ENCODE results near the gene PSMD11. TPM values are rescaled to one million over a fixed set of nuclear protein-coding genes. Genes with fewer than 3 reads are reported as not detected.
"Not testable (repeated sequence)": the region's sequence is repeated elsewhere in the genome, so short reads cannot be mapped to it uniquely, and the experiment has no call there.

The PSMD11 gene
- total RNA-seq (2014; rRNA removed; shearing (Covaris generic)) (44.2 and 47.2 TPM in 2 replicates), polyA plus RNA-seq (2016; fragmentation: Nextera tagmentation; extraction: Ambion mirVana) (156 and 158 TPM in 2 replicates)

DNA sequence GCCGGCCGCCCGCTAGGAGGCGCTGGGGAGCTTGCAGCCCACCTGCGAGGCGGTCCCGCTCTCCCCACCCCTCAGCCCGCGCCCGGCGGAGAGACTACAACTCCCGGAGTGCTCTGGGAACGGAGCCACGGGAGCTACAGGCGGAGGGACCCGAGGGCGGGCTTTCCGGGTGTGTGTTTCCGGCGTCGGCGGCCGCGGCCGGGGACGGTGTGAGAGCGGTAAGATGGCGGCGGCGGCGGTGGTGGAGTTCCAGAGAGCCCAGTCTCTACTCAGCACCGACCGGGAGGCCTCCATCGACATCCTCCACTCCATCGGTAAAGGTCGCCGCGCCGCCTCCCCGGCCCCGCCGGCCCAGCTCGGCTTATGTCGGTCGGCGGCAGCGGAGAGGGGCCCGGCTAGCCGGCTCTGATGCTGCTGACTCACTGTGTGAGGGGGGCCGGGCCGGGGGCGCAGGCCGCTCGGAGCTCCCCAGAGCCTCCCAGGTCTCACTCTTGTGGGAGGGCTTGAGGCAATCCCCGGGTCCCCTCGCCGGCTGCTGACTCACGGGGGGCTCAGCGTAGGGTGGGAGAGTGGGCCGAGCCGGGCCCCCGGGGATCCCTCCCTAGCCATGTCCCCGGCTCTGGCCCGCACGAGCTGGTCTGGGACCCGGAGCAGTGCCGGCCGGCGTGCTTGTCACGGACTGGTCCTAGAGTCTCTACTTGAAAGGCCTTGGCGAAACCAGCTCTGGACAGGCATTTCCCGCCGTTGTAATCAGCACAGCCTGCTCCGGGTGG lies at the start of gene PSMD11:
TSS of gene PSMD11 (plus strand) at position 210 of the 773 bp plus-strand sequence. CDS start at position 224, 14 bp downstream.
- peak within 1 kb of the TSS; percentile 100 for H3K4me3 ChIP-seq
- H3K4me1 ChIP-seq (ENCODE audit: insufficient read depth) = peaks cover 21% of the 10 kb centered on the region
- peaks cover 24% of the 10 kb centered on the region for H3F3A ChIP-seq (ENCODE audit: insufficient read depth)
- H3K9me3 ChIP-seq (ENCODE audit: low read depth) = no peaks in the 10 kb centered on the region
- peak; percentile 100 for DNase-seq
- peak within 1 kb of the TSS; percentile 95 for H3K4me2 ChIP-seq (ENCODE audit: unreplicated experiment)
- in situ Hi-C loops (cut with MboI) = no loop called here
- peak within 1 kb of the TSS; percentile 99 for H2AFZ ChIP-seq
- H3K27ac ChIP-seq = peak within 1 kb of the TSS; percentile 90
- peaks cover 16% of the 10 kb centered on the region; the same call in 1 of the 2 replicates for H3K36me3 ChIP-seq (ENCODE audit: low read depth)
- H3K27me3 ChIP-seq (replicated peaks; ENCODE audit: insufficient read depth) = no peaks in the 10 kb centered on the region
- TF ChIP-seq EZH2 (IDR thresholded peaks at IDR 0.05; ENCODE audit: insufficient read depth, poor library complexity, severe bottlenecking) (no peak), EZH2phosphoT487 (IDR thresholded peaks at IDR 0.05; ENCODE audit: insufficient read depth, low read depth) (no peak)
- H3K9ac ChIP-seq = peak within 1 kb of the TSS; percentile 97
- H4K20me1 ChIP-seq (ENCODE audit: insufficient read depth) = peaks cover 14% of the 10 kb centered on the region
- H3K9me2 ChIP-seq (ENCODE audit: insufficient read depth) = no peaks in the 10 kb centered on the region
- WGBS, 2 experiments (ENCODE audit: low coverage in 1 of 2, low lambda C conversion rate in 2 of 2, missing lambda C conversion rate in 2 of 2) = 1 to 2% methylated on average over 45 to 68 of the region's 74 CpGs
- H3K79me2 ChIP-seq (ENCODE audit: insufficient read depth) = peaks cover 50% of the 10 kb centered on the region

- Histone ChIP-seq H3K4me3 (no peak overlapping the region), H3K27ac (no peak overlapping the region), H3F3A (ENCODE audit: insufficient read depth) (peaks cover 9% of the 10 kb centered on the region), H3K9me3 (ENCODE audit: low read depth) (no peaks in the 10 kb centered on the region), H4K20me1 (ENCODE audit: insufficient read depth) (no peaks in the 10 kb centered on the region), H3K27me3 (replicated peaks; ENCODE audit: insufficient read depth) (no peaks in the 10 kb centered on the region), H2AFZ (no peak overlapping the region), H3K9me2 (ENCODE audit: insufficient read depth) (no peaks in the 10 kb centered on the region), H3K79me2 (ENCODE audit: insufficient read depth) (no peaks in the 10 kb centered on the region), H3K36me3 (ENCODE audit: low read depth) (no peaks in the 10 kb centered on the region), H3K9ac (no peak overlapping the region), H3K4me2 (ENCODE audit: unreplicated experiment) (no peak overlapping the region), H3K4me1 (ENCODE audit: insufficient read depth) (no peaks in the 10 kb centered on the region)
- no peak for TF ChIP-seq EZH2 (IDR thresholded peaks at IDR 0.05; ENCODE audit: insufficient read depth, poor library complexity, severe bottlenecking)
- TF ChIP-seq EZH2phosphoT487 (IDR thresholded peaks at IDR 0.05; ENCODE audit: insufficient read depth, low read depth) = no peak
- in situ Hi-C loops (cut with MboI) = no loop called here
- no peak for DNase-seq
- WGBS, 2 experiments (ENCODE audit: low coverage in 1 of 2, low lambda C conversion rate in 2 of 2, missing lambda C conversion rate in 2 of 2) = 97% methylated on average over 5 of the region's 5 CpGs
These were observed 48.0 kb upstream of the PSMD11 start for GRCh38 chr17:32396343-32396742.

DNA sequence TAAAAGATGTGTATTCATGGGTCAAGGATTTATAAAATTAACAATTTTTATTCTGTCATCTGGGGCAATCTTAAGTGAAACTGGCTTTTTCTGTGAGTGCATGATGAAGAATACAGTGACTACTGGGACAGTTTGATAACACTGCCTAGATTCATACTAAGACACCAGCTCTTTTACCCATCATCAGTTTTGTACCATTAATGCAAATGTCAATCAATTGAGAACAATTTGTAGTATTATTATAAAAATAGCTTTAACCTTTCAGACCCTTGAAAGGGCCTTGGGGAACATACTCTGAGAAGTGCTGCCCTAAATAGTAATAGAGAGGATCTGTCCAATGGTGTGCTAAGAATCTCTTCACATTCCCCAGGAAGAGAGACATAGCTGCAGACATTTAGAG lies 45.4 kb upstream of the PSMD11 start:
- Histone ChIP-seq H3K4me2 (ENCODE audit: unreplicated experiment) (no peak overlapping the region), H3K9ac (no peak overlapping the region), H2AFZ (no peak overlapping the region), H4K20me1 (ENCODE audit: insufficient read depth) (no peaks in the 10 kb centered on the region), H3K36me3 (ENCODE audit: low read depth) (no peaks in the 10 kb centered on the region), H3K79me2 (ENCODE audit: insufficient read depth) (no peaks in the 10 kb centered on the region), H3F3A (ENCODE audit: insufficient read depth) (peaks cover 4% of the 10 kb centered on the region), H3K27me3 (replicated peaks; ENCODE audit: insufficient read depth) (no peaks in the 10 kb centered on the region), H3K9me3 (ENCODE audit: low read depth) (no peaks in the 10 kb centered on the region), H3K4me3 (no peak overlapping the region), H3K4me1 (ENCODE audit: insufficient read depth) (no peaks in the 10 kb centered on the region), H3K9me2 (ENCODE audit: insufficient read depth) (no peaks in the 10 kb centered on the region), H3K27ac (no peak overlapping the region)
- TF ChIP-seq EZH2phosphoT487 (IDR thresholded peaks at IDR 0.05; ENCODE audit: insufficient read depth, low read depth) (no peak), EZH2 (IDR thresholded peaks at IDR 0.05; ENCODE audit: insufficient read depth, poor library complexity, severe bottlenecking) (no peak)
- DNase-seq = no peak
- in situ Hi-C loops (cut with MboI) = no loop called here

- DNase-seq; H4K20me1 ChIP-seq (ENCODE audit: insufficient read depth); H3K4me3 ChIP-seq; H3K9me3 ChIP-seq (ENCODE audit: low read depth); H3K4me2 ChIP-seq (ENCODE audit: unreplicated experiment); H3K27ac ChIP-seq; H3K36me3 ChIP-seq (ENCODE audit: low read depth); H3K79me2 ChIP-seq (ENCODE audit: insufficient read depth); in situ Hi-C loops (cut with MboI); H3K9ac ChIP-seq; H2AFZ ChIP-seq; H3F3A ChIP-seq (ENCODE audit: insufficient read depth); H3K27me3 ChIP-seq (replicated peaks; ENCODE audit: insufficient read depth); H3K4me1 ChIP-seq (ENCODE audit: insufficient read depth); H3K9me2 ChIP-seq (ENCODE audit: insufficient read depth): not testable (repeated sequence)
- 96% methylated on average over 3 of the region's 3 CpGs for WGBS, 2 experiments (ENCODE audit: low coverage in 1 of 2, low lambda C conversion rate in 2 of 2, missing lambda C conversion rate in 2 of 2)
These were observed 34.2 kb upstream of the PSMD11 start for GRCh38 chr17:32410085-32410484.

Data from GM23248 (cell line).